Lower lobe of right lung (tissue), 2 donors: ENCODE results near the gene KCNG1. TPM values are rescaled to one million over a fixed set of nuclear protein-coding genes. Genes with fewer than 3 reads are reported as not detected.

Experiments used
- ATAC-seq, 2 donors: fragments of 200-7000 bp; cut with Tn5 transposase; one replicate each; pipeline ENCODE4 v1.9.1; 2020 to 2022; ENCODE audit warnings: mild to moderate bottlenecking in 2 of 2, moderate library complexity in 2 of 2
- DNase-seq: peaks from one replicate; pipeline ENCODE4 v3.0.0-alpha.2; 2020
- H3K27ac ChIP-seq: fragments of 200-600 bp; one replicate; pipeline ENCODE4 v1.8.0; 2022
- H3K27me3 ChIP-seq: fragments of 200-600 bp; one replicate; pipeline ENCODE4 v1.8.0; 2022; ENCODE audit warnings: low read depth
- H3K36me3 ChIP-seq: fragments of 200-600 bp; one replicate; pipeline ENCODE4 v1.8.0; 2022; ENCODE audit warnings: mild to moderate bottlenecking
- H3K4me1 ChIP-seq: fragments of 200-600 bp; one replicate; pipeline ENCODE4 v1.8.0; 2022
- H3K4me3 ChIP-seq: fragments of 200-600 bp; one replicate; pipeline ENCODE4 v1.8.0; 2022; ENCODE audit warnings: mild to moderate bottlenecking
- H3K9me3 ChIP-seq: fragments of 200-600 bp; one replicate; pipeline ENCODE4 v1.8.0; 2022
- CTCF ChIP-seq: fragments of 200-600 bp; IDR thresholded peaks from one replicate; pipeline ENCODE4 v1.8.0; 2022; ENCODE audit warnings: antibody characterized with exemption, mild to moderate bottlenecking
- intact Hi-C: fragments of 100-400 bp; cut with DNase I; formaldehyde crosslinking; loops from one replicate; pipeline ENCODE4 v1.11.0; 2022
- total RNA-seq: library from RNA; stranded (reverse); fragmentation: NEBNext Ultra II Directional; extraction: Animal tissue kit (Norgen Biotek cat#: 25700); gene quantifications from one replicate; pipeline ENCODE4 v1.2.1, GENCODE V29; 2021
- donor health status: DM: no; HTN: yes; CAD: no; lungs with severe emphysema.

KCNG1 gene
- total RNA-seq, 1 donor from 2014 or later, result not detected

- H3K4me3 ChIP-seq, result no peak overlapping the region
- peaks cover 27% of the 10 kb centered on the region for H3K27me3 ChIP-seq
- no peaks in the 10 kb centered on the region for H3K4me1 ChIP-seq
- H3K9me3 ChIP-seq, result no peaks in the 10 kb centered on the region
- no peak overlapping the region for H3K27ac ChIP-seq
- DNase-seq, result no peak
- H3K36me3 ChIP-seq, result no peaks in the 10 kb centered on the region
- intact Hi-C loops, result no loop called here
- no peak for TF ChIP-seq CTCF
- ATAC-seq, result no peak
Observed at GRCh38 chr20:51062065-51062464, 39.2 kb upstream of the KCNG1 start.

GRCh38 chr20:51061418-51062045 is 38.6 kb upstream of the KCNG1 start:
- ATAC-seq (no peak), DNase-seq (no peak)
- Histone ChIP-seq H3K27me3 (peaks cover 25% of the 10 kb centered on the region), H3K4me1 (no peaks in the 10 kb centered on the region), H3K9me3 (no peaks in the 10 kb centered on the region), H3K27ac (no peak overlapping the region), H3K4me3 (no peak overlapping the region), H3K36me3 (no peaks in the 10 kb centered on the region)
- no peak for TF ChIP-seq CTCF
- intact Hi-C loops, result no loop called here

GRCh38 chr20:51060301-51060700 is 37.4 kb upstream of the KCNG1 start:
- intact Hi-C loops, result no loop called here
- H3K4me3 ChIP-seq, result no peak overlapping the region
- peaks cover 24% of the 10 kb centered on the region for H3K27me3 ChIP-seq
- ATAC-seq, result no peak
- no peak overlapping the region for H3K27ac ChIP-seq
- no peak for TF ChIP-seq CTCF
- no peaks in the 10 kb centered on the region for H3K9me3 ChIP-seq
- no peak for DNase-seq
- H3K36me3 ChIP-seq, result no peaks in the 10 kb centered on the region
- H3K4me1 ChIP-seq, result no peaks in the 10 kb centered on the region

- TF ChIP-seq CTCF, result no peak
Observed at GRCh38 chr20:51059862-51060261, 37.0 kb upstream of the KCNG1 start.

GRCh38 chr20:51058017-51058416 is 35.1 kb upstream of the KCNG1 start:
- H3K36me3 ChIP-seq, result no peaks in the 10 kb centered on the region
- no peak for ATAC-seq
- no peak overlapping the region for H3K27ac ChIP-seq
- H3K27me3 ChIP-seq, result peaks cover 29% of the 10 kb centered on the region
- intact Hi-C loops, result no loop called here
- H3K4me1 ChIP-seq, result no peaks in the 10 kb centered on the region
- H3K9me3 ChIP-seq, result no peaks in the 10 kb centered on the region
- no peak for DNase-seq
- no peak overlapping the region for H3K4me3 ChIP-seq
- TF ChIP-seq CTCF, result no peak

More at GRCh38 chr20:51059862-51060261, 37.0 kb upstream of the KCNG1 start:
- Histone ChIP-seq H3K4me3 (no peak overlapping the region), H3K4me1 (no peaks in the 10 kb centered on the region), H3K27ac (no peak overlapping the region), H3K27me3 (peaks cover 29% of the 10 kb centered on the region), H3K36me3 (no peaks in the 10 kb centered on the region), H3K9me3 (no peaks in the 10 kb centered on the region)
- intact Hi-C loops, result no loop called here
- DNase-seq, result no peak
- no peak for ATAC-seq
